Testis (tissue), 3 donors: ENCODE measurements around the gene DAP. TPM values are rescaled to one million over a fixed set of nuclear protein-coding genes. Genes with fewer than 3 reads are reported as not detected.
A peak's percentile ranks its signal among the peaks of the same experiment; 100 is the strongest.

ENCODE experiments used
- DNase-seq: peaks from one replicate; pipeline ENCODE4 v3.0.0-alpha.2; 2019
- H3K27ac ChIP-seq, 2 donors: fragments of 200-600 bp; sonication (generic); one replicate each; pipeline ENCODE4 v1.5.1; 2019
- H3K27me3 ChIP-seq: fragments of 200-600 bp; sonication (generic); one replicate; pipeline ENCODE4 v1.5.1; 2019
- H3K36me3 ChIP-seq: fragments of 200-600 bp; sonication (generic); one replicate; pipeline ENCODE4 v1.5.1; 2017; ENCODE audit warnings: low read depth; ENCODE audit errors: missing control alignments
- H3K4me1 ChIP-seq: fragments of 200-600 bp; sonication (generic); one replicate; pipeline ENCODE4 v1.5.1; 2019
- H3K4me3 ChIP-seq, 2 donors: fragments of 200-600 bp; sonication (generic); one replicate each; pipeline ENCODE4 v1.5.1; 2017 to 2019
- H3K9me3 ChIP-seq: fragments of 200-600 bp; sonication (generic); one replicate; pipeline ENCODE4 v1.5.1; 2017
- CTCF ChIP-seq, 3 experiments: fragments of 450-650 bp in 2 of 3; fragments of 200-600 bp in 1 of 3; sonication (generic) in 1 of 3; IDR thresholded peaks; one replicate each; pipeline ENCODE4 v1.5.1; 2016 to 2019; ENCODE audit warnings: antibody characterized with exemption in 3 of 3, mild to moderate bottlenecking in 2 of 3, moderate library complexity in 1 of 3
- POLR2A ChIP-seq: fragments of 450-650 bp; IDR thresholded peaks from one replicate; pipeline ENCODE4 v1.6.1; 2017; ENCODE audit warnings: antibody characterized with exemption, mild to moderate bottlenecking, moderate library complexity
- WGBS, 2 donors: methylation state at CpG; one replicate each; pipeline ENCODE4 v1.1.5; 2018; 5-methylcytosine and 5-hydroxymethylcytosine counted together
- intact Hi-C: fragments of 100-400 bp; cut with DNase I; formaldehyde crosslinking; loops from one replicate; pipeline ENCODE4 v1.15.1; 2023; ENCODE audit warnings: low total_unique reads
- polyA plus RNA-seq: library from polyadenylated mRNA; stranded (reverse); fragments of 350-450 nt; fragmentation: Illumina TruSeq; extraction: RNeasy Lipid Tissue Mini Kit (QIAGEN cat#74804); gene quantifications from one replicate; pipeline ENCODE4 v1.2.3, GENCODE V29; 2014; ENCODE audit warnings: low read depth, low replicate concordance; ENCODE audit not compliant: insufficient read depth
- total RNA-seq, 2 donors: library from RNA; depleted of rRNA; stranded (reverse); fragments of >200 nt; gene quantifications; one replicate each; pipeline ENCODE4 v1.2.3, GENCODE V29; 2016

The DAP gene
- total and polyA plus RNA-seq, 3 donors from 2014 or later: 46.3 to 92.2 (median 48.1) TPM

GRCh38 chr5:10695759-10696543, 65.1 kb downstream of the DAP start:
- intact Hi-C loops: no loop called here
- Histone ChIP-seq H3K4me1 (no peaks in the 10 kb centered on the region), H3K36me3 (no peaks in the 10 kb centered on the region), H3K27me3 (no peaks in the 10 kb centered on the region), H3K27ac (no peak overlapping the region), H3K9me3 (no peaks in the 10 kb centered on the region), H3K4me3 (no peak overlapping the region)
- TF ChIP-seq POLR2A (no peak), CTCF (IDR thresholded peaks at IDR 0.05) (no peak)
- no peak for DNase-seq
- WGBS, 2 donors: 79 to 87% methylated on average over 7 of the region's 7 CpGs

GRCh38 chr5:10695055-10695649, 65.9 kb downstream of the DAP start:
- WGBS, 2 donors: 25 to 36% methylated on average over 14 of the region's 14 CpGs
- no peak overlapping the region for H3K4me3 ChIP-seq
- TF ChIP-seq CTCF (IDR thresholded peaks at IDR 0.05) (peak in 2 of 3 experiments; percentile 41 to 59), POLR2A (no peak)
- H3K27me3 ChIP-seq: no peaks in the 10 kb centered on the region
- intact Hi-C loops: no loop called here
- H3K4me1 ChIP-seq: no peaks in the 10 kb centered on the region
- H3K36me3 ChIP-seq: no peaks in the 10 kb centered on the region
- no peaks in the 10 kb centered on the region for H3K9me3 ChIP-seq
- DNase-seq: peak; percentile 84
- H3K27ac ChIP-seq: no peak overlapping the region

- H3K4me3 ChIP-seq: no peak overlapping the region
- intact Hi-C loops: no loop called here
- WGBS, 2 donors: 90 to 92% methylated on average over 16 of the region's 16 CpGs
- H3K27me3 ChIP-seq: no peaks in the 10 kb centered on the region
- H3K4me1 ChIP-seq: no peaks in the 10 kb centered on the region
- H3K9me3 ChIP-seq: no peaks in the 10 kb centered on the region
- TF ChIP-seq CTCF (IDR thresholded peaks at IDR 0.05) (no peak), POLR2A (no peak)
- H3K36me3 ChIP-seq: no peaks in the 10 kb centered on the region
- no peak overlapping the region for H3K27ac ChIP-seq
- no peak for DNase-seq
Measured at GRCh38 chr5:10691826-10692785, 68.9 kb downstream of the DAP start.

- intact Hi-C loops: no loop called here
- no peak overlapping the region for H3K27ac ChIP-seq
- no peaks in the 10 kb centered on the region for H3K27me3 ChIP-seq
- no peaks in the 10 kb centered on the region for H3K4me1 ChIP-seq
- no peak for DNase-seq
- no peak overlapping the region for H3K4me3 ChIP-seq
- H3K9me3 ChIP-seq: no peaks in the 10 kb centered on the region
- TF ChIP-seq CTCF (IDR thresholded peaks at IDR 0.05) (no peak), POLR2A (no peak)
- 85 to 94% methylated on average over 14 of the region's 14 CpGs for WGBS, 2 donors
- H3K36me3 ChIP-seq: no peaks in the 10 kb centered on the region
Measured at GRCh38 chr5:10690460-10691440, 70.3 kb downstream of the DAP start.
